HG02981 (cell line): Measurements from ENCODE around the gene CCDC197.

Experiments
- ATAC-seq: cut with Tn5 transposase; IDR thresholded peaks from one replicate; pipeline ENCODE4 v1.9.1; 2021; ENCODE audit warnings: mild to moderate bottlenecking, moderate library complexity; ENCODE audit not compliant: unreplicated experiment

The CCDC197 gene

GRCh38 chr14:94054936-94055335 lies 57.8 kb downstream of the CCDC197 start:
- ATAC-seq: no peak

- peak; percentile 77 for ATAC-seq
These were observed 59.6 kb downstream of the CCDC197 start for GRCh38 chr14:94056579-94057308.

- no peak for ATAC-seq
These were observed 61.1 kb downstream of the CCDC197 start for GRCh38 chr14:94058128-94058673.
